GM21786 (cell line): ENCODE results near the gene HIBCH.
A peak's percentile ranks its signal among the peaks of the same experiment; 100 is the strongest.

Experiments
- ATAC-seq: cut with Tn5 transposase; IDR thresholded peaks from one replicate; pipeline ENCODE4 v1.9.1; 2021; ENCODE audit not compliant: unreplicated experiment

Gene HIBCH, protein sequence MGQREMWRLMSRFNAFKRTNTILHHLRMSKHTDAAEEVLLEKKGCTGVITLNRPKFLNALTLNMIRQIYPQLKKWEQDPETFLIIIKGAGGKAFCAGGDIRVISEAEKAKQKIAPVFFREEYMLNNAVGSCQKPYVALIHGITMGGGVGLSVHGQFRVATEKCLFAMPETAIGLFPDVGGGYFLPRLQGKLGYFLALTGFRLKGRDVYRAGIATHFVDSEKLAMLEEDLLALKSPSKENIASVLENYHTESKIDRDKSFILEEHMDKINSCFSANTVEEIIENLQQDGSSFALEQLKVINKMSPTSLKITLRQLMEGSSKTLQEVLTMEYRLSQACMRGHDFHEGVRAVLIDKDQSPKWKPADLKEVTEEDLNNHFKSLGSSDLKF

DNA sequence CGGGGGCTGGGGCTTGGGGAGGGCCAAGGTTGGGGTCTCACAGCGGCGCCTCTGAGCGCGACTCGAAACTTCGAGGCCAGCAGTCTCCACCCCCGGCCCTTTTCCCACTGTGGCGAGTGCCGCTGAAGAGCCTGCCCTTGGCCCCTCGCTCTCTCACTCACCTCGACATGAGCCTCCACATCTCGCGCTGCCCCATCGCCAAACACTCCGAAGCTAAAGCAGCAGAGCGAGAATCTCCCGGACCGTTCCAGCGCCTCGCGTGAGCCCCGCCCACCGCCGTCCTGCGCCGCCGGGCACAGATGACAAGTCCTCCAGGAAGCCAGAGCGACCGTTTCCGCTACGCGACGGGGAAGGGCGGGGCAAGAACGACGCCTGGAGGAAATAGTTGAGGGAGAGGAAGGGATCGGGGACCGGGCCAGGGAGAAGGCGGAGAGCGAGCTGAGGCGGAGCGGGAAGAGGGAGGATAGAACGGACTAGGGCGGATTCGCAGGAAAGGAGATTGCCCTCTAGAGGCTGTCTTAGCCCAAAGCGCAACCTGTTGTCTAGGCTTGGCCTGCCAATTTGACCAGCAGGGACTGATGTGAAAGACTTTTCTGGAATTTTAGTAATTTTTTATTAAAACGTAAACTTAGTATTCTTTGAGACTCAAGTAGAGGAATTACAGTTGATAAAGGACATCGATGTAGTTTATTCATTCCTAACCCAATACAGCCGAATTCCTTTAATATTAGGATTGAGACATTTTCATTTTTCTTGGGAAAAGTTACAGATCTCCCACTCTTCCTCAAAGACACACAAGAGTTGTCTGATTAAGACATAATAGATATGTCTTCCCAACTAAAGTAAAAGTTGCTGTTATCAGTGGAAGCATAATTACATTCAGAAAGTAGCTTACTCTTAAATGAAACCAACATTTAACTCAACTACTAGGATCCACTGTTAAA, at the start of gene HIBCH:
TSS of gene HIBCH (minus strand) at position 272 of the 944 bp plus-strand sequence. CDS start at position 196, 76 bp downstream.
- ATAC-seq, result peak; percentile 94

DNA sequence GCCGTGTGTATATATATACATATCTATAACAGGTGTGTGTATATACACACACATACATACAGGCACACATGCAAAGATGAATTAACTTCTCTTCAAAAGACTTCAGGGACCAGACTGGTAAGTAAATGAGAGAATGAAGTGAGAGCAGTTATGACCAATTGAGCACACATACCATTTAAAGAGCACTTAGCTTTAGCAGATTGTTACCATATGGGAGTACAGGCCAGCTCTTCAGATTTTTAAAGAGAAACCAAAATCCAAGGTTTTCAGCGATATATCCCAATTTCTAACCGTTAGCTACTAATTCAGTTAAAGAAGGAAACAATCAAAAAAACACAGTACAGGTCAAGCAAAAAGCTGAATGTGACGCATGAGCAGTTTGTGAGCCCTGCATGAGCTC, 47.5 kb upstream of the HIBCH start:
- ATAC-seq, result no peak

DNA sequence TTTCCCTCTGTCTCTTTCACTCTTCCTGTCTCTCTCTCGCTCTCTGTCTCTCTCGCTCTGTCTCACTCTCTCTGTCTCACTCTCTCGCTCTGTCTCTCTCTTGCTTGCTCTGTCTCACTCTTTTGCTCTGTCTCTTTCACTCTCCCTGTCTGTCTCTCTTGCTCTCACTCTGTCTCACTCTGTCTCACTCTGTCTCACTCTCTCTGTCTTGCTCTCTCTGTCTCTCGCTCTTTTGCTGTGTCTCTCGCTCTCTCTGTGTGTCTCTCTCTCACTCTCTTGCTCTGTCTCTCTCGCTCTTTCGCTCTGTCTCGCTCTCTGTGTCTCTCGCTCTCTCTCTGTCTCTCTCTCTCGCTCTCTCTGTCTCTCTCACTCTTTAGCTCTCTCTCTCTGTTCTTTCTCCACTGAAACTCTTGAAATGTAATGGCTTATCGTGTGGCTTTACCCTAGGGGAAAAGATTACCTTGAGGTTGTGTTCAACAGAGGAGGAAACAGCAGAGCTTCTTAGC, 46.7 kb upstream of the HIBCH start:
- no peak for ATAC-seq

DNA sequence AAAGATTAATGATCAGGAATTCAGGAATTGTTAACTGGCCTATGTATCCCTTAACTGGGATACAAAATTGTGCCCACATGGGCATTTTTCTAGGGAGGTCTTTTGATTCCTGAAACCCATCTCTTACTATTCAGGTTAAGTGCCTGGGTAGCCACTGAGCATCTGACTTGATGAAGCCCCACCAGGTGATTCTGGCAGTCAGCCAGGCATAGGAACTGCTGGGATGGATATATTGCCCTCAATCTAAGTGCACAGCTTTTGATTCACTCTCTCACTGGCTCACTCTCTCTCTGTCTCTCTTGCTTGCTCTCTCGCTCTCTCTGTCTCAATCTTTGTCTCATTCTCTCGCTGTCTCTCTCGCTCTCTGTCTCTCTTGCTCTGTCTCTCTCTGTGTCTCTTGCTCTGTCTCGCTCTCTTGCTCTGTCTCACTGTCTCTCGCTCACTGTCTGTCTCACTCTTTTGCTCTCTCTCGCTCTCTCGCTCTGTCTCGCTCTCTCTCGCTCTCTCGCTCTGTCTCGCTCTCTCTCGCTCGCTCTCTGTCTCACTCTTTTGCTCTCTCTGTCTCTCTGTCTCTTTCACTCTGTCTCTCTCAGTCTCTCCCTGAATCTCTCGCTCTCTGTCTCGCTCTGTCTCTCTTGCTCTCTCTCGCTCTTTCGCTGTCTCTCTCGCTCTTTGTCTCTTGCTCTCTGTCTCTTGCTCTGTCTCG, 46.0 kb upstream of the HIBCH start:
- ATAC-seq, result no peak

DNA sequence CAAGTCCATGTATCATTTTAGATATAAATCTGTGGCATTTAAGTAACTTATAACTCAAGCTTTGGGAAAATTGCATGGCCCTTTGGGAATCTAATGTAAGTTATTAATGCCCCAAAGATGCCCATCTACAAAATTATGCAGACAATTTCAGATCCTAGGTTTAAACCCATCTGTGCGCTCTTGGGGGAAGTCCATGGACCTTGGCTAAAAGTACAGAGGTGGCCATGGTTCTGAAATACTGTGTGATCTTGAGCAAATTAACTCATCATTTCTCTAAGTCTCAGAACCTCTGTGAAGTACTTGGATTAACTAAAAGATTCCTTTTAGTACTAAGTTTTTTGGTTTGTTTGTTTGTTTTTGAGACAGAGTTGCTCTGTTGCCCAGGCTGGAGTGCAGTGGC, 43.3 kb upstream of the HIBCH start:
- ATAC-seq, result no peak

DNA sequence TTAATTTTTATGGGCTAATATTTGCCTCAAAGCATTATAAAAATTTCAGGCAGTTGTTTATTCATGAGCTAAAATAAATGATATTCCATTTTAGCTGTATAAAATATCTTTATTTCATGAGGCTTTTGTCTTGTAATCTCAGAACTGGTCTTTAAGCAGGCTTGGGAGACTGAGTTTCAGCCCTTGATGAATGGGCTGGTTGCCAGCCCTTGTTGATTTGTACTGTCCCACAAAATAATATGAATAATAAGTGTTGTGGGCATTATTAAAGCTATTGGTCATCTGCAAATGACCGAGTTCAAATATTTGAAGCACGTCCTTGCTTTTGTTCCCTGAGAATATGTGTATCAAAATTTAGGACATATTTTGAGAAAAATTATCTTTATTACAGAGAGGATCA, 41.9 kb upstream of the HIBCH start:
- no peak for ATAC-seq

DNA sequence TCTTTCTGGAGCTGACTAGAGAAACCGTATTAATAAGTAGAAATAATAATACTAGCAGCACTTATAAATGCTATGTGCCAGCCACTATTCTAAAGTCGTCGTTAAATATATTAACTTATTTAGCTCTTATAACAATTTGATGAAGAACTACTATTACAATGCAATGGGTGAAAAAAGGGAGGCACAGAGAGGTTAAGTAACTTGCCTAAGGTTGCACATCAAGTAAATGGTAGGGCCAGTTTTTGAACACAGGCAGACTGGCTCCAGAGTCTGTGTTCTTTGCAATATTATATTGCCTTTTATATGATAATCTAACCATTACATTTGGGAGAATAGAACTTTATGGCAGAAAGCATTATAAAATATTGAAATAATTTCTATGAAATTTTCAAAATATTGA, 41.3 kb upstream of the HIBCH start:
- no peak for ATAC-seq

DNA sequence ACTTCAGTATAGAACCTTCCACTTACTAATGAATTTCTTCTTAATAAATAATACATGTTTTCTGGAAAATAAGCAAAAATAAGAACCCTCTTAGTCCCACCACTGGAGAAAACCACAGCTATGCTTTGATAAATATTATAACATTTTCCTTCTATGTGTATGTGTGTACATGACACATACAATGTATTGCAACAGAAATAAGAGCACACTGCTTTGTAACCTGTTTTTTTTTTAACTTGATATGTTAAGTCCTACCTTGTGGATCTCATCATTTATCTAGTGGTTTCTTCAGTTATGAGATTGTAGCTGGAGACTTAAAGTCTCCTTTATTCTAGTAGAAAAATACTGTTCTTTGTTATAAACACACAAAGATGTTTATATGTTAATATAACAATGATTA, 40.9 kb upstream of the HIBCH start:
- ATAC-seq, result no peak

DNA sequence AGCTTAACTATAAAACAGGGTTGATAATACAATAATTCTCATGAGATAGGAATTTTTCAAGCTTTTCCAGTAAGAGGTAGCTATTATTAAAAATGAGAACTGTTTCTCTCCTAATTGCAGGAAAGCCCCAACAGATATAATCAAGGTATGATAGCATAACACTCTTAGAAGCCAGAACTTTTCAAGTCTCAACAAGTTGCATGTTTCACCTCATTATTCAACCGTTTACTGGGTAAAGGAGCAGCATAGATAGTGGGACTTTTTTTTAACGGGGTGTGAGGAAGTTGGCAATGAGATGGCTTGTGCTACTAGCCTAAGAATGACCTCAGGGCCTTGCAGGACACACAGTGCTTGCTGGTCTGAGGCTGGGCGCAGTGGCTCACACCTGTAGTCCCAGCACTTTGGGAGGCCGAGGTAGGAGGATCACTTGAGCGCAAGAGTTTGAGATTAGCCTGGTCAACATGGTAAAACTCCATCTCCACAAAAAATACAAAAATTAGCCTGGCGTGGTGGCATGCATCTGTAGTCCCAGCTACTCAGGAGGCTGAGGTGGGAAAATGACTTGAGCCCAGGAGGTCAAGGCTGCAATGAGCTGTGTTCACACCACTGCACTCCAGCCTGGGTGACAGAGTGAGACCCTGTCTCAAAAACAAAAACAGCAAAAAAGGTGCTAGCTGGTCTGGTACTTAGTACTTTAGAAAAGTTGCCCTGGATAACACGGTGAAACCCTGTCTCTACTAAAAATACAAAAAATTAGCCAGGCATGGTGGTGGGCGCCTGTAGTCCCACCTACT, 39.2 kb upstream of the HIBCH start:
- peak; percentile 40 for ATAC-seq

DNA sequence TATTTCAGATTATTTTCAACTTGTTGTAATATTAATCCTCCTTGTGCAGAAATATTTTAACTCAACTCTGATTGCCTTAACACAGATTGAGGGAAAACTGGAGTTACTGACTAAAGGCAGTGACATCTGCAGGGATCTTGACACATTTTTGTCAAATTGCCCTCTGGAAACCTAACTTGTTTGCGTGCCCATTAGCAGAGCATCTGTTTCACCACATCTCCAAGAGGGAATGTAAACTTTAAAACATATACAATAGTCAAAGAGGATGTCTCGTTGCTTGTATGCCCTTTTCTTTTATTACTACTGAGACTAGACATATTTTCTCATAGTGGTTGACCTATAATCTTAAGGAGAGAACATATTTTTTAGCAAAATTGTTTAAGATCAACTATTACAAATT, 38.0 kb upstream of the HIBCH start:
- ATAC-seq, result no peak

DNA sequence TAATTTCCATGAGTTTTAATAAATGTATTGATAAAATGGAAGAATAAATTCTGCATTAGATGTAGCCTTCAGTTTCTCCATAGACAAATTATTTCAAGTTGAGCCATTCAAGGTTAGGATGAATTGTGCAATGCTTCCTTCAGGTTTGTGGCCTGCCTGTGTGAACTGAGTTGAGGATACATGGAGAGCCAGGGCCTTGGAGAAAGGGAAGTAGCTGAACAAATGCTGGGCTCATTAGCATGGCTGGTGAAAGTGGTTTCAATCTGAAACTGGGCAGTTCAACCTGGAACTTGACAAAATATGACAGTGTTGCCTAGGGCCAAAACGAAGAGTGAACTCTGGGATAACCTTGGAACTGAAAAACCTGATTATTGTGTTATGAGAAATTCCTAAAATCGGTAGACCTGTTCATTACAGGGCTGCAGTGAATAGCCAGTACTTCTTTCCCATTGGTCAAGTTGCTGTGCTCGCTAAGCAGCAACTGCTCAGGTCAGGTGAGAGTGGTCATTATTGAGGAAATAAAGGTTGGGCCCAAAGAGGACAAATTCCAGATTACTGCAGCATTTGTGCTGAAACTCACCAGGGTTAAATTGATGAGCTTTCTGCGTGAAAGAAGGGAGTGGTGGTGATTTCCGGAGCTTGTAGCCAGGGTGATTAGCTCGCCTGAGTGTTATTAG, 36.5 kb upstream of the HIBCH start:
- no peak for ATAC-seq

DNA sequence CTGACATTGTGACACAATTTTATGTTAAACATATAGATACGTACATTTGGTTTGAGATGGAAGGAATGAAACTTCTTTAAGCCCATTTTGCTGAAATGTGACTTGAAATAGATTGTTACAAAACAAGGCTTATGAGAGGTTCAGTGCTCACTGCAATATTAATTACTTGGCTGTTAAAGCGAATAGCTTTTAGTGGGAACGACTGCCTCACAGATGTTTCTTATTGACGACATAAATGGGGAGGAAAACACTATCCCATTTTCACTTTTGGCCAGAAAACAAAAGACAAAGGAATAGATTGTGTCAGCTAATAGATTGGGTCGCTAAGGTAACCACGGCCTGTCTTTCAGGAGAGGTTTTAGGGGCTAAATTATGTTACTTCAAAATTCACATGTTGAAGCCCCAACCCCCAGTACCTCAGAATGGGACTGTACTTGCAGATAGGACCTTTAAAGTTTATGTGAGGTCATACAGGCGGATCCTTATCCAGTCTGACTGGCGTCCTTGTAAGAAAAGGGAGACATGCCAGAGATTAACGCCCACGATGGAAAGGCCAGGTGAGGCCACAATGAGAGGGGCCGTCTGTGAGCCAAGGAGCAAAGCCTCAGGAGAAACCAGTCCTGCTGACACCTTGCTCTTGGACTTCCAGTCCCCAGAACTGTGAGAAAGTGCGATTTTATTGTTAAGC, 34.5 kb upstream of the HIBCH start:
- no peak for ATAC-seq

DNA sequence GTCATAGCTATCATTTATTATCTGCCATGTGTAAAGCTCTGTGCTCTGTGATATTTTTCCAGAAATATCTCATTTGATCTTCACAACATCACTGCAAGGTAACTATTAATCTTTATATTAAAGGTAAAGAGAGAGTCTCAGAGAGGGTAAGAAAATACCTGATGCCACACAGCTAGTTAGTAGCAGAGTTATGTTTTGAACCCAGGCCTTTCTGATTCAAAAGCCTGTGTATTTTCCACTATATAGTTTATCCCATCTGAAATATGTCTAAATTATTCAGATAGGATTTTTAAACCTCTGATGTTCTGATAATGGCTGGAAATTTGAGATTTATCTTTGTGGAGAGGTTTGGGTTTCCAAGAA, 33.9 kb upstream of the HIBCH start:
- no peak for ATAC-seq

DNA sequence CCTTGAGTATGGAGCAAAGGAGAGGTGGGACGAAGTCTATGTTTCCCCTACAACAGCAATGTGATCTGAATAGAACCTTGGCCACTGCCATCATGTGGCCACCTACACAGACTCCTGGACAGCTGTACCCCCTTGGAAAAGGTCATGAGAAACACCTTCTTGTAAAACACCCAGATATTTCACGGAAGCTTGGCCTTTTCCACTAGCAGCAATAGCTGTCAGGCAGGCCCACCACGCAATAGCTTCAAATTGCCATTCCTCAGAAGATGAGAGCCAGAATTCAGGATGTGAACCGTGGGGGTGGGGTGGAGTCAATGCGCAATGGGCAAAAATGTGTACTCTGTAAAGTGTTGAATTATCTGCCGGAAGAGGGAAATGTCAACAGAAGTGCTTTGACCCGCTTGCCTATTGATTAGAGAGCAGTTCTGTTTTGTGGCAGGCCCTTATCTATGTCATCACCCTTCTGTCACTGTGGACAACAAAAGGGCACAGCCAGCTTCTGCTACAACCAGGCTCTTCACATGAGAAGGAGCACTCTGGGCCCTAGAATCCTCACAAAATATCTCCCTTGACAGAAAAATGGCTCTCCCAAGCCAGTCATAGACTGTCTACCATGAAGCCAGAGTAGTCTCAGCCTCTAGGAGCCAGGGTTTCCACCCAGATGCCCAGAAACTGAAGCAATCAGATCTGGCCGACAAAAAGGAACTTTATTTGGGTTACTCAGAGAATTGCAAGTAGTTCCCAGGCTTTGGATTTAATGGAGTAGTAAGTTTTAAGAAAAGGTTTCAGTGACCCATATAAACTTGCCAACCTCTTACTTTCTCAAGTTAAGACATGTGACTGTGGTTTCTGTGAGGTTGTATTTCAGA, 33.3 kb upstream of the HIBCH start:
- no peak for ATAC-seq

DNA sequence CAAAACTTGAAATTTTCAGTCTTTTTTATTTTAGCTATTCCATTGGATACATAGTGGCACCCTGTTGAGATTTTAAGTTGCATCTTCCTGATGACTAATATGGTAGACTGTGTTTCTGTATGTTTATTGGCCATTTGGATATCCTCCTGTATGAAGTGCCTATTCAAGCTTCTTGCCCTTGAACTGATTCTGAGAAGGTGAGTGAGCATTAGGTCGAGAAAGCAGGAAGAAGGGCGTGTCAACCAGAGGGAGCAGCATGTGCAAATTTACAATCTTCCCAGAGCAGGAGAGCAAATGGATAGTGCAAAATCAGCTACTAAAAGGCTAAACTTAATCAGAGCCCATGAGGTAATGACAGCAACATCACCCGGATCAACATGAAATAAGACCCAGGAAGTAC, 32.3 kb upstream of the HIBCH start:
- ATAC-seq, result no peak

DNA sequence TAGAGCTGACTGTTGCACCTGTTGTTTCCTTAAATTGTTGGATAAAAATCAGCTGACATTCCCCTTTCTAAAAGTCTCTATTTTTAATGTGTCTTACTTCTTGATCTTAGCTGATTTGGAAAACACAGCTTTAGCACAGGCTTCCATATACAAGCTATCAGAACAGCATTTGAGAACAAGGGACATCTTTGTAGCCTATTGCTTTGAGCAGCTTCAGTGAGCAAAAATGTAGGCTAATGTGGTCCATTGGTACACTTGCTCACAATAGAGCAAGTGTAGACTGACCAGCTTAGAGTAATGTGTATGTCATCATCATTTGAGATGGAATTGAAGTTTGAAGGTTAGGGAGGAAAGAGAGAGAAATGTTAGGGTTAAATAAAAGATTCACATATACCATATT, 30.7 kb upstream of the HIBCH start:
- ATAC-seq, result no peak

DNA sequence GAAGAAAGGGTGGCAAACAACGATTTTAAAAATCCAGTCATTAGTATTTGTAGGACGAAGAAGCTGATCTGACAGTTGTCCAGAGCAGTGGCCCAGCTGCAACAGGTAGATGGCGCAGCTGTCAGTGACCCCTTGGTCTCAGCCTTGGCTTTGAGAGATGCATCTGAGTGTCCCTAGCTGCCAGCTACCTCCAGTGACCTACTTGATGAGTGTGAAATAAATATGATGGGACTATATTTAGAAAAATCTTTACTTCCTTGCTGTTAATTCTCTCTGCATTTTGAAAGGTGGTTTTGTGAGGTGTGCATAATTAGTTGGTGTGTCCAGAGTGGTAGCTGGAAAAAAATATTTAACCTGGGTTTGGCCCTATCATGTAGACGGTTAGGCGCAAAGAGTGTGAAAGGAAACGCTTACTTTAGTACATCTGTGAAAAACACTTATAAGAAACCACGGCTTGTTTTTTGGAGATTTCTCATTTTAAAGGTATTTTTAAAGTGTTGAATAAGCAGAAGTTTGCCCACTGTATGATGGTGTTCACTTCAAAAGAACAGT, 24.7 kb upstream of the HIBCH start:
- ATAC-seq, result peak; percentile 79
